H9 (cell line): ENCODE measurements around the gene NUTF2. TPM values are rescaled to one million over a fixed set of nuclear protein-coding genes. Genes with fewer than 3 reads are reported as not detected.
A peak's percentile ranks its signal among the peaks of the same experiment; 100 is the strongest.

ENCODE experiments used
- DNase-seq: peaks from one replicate; pipeline ENCODE4 v3.0.0-alpha.2; 2017
- H2AFZ ChIP-seq: one replicate; pipeline ENCODE4 v1.6.1; 2013; ENCODE audit warnings: mild to moderate bottlenecking, low read length, control low read depth, moderate library complexity
- H2AK5ac ChIP-seq: 2 replicates; pipeline ENCODE4 v1.6.1; 2013; ENCODE audit warnings: low read length, control low read depth, mixed read lengths; ENCODE audit not compliant: insufficient read length
- H2BK120ac ChIP-seq: one replicate; pipeline ENCODE4 v1.6.1; 2013; ENCODE audit warnings: low read depth, mild to moderate bottlenecking, low read length, control low read depth, inconsistent platforms; ENCODE audit not compliant: poor library complexity, severe bottlenecking
- H2BK12ac ChIP-seq: 2 replicates; pipeline ENCODE4 v1.6.1; 2013; ENCODE audit warnings: low read length, control low read depth, mixed read lengths, low read depth; ENCODE audit not compliant: insufficient read length
- H2BK15ac ChIP-seq: 2 replicates; pipeline ENCODE4 v1.6.1; 2013; ENCODE audit warnings: low read depth, low read length, control low read depth
- H2BK20ac ChIP-seq: one replicate; pipeline ENCODE4 v1.6.1; 2013; ENCODE audit warnings: low read depth, mild to moderate bottlenecking, low read length, control low read depth, inconsistent platforms; ENCODE audit not compliant: poor library complexity, severe bottlenecking
- H2BK5ac ChIP-seq: 2 replicates; pipeline ENCODE4 v1.6.1; 2013; ENCODE audit warnings: low read length, control low read depth, mixed read lengths; ENCODE audit not compliant: insufficient read length
- H3K14ac ChIP-seq: 2 replicates; pipeline ENCODE4 v1.6.1; 2013; ENCODE audit warnings: low read length, control low read depth; ENCODE audit not compliant: insufficient read depth
- H3K18ac ChIP-seq: 2 replicates; pipeline ENCODE4 v1.6.1; 2013; ENCODE audit warnings: low read depth, mild to moderate bottlenecking, mixed read lengths, low read length, control low read depth; ENCODE audit not compliant: insufficient read length
- H3K23ac ChIP-seq: 2 replicates; pipeline ENCODE4 v1.6.1; 2013; ENCODE audit warnings: low read length, control low read depth, mixed read lengths, low read depth; ENCODE audit not compliant: insufficient read length
- H3K23me2 ChIP-seq: 2 replicates; pipeline ENCODE4 v1.6.1; 2013; ENCODE audit warnings: low read depth, mild to moderate bottlenecking, mixed read lengths, low read length, control low read depth; ENCODE audit not compliant: insufficient read length, poor library complexity, severe bottlenecking
- H3K27ac ChIP-seq: 2 replicates; pipeline ENCODE4 v1.5.1; 2013; ENCODE audit warnings: low read length, control low read depth, mixed read lengths, low read depth; ENCODE audit not compliant: insufficient read length
- H3K27me3 ChIP-seq: 2 replicates; pipeline ENCODE4 v1.6.1; 2013; ENCODE audit warnings: low read length, control low read depth, inconsistent platforms; ENCODE audit not compliant: insufficient read depth
- H3K4ac ChIP-seq: 2 replicates; pipeline ENCODE4 v1.6.1; 2013; ENCODE audit warnings: low read depth, mild to moderate bottlenecking, control low read depth, inconsistent platforms, low read length, moderate library complexity
- H3K4me1 ChIP-seq: 2 replicates; pipeline ENCODE4 v1.6.1; 2013; ENCODE audit warnings: low read length, control low read depth, inconsistent platforms; ENCODE audit not compliant: insufficient read depth
- H3K4me2 ChIP-seq: 2 replicates; pipeline ENCODE4 v1.6.1; 2013; ENCODE audit warnings: low read length, control low read depth, mixed read lengths; ENCODE audit not compliant: insufficient read length, insufficient read depth
- H3K56ac ChIP-seq: 2 replicates; pipeline ENCODE4 v1.6.1; 2013; ENCODE audit warnings: low read depth, mild to moderate bottlenecking, mixed read lengths, low read length, control low read depth; ENCODE audit not compliant: insufficient read length
- H3K79me1 ChIP-seq: 2 replicates; pipeline ENCODE4 v1.6.1; 2013; ENCODE audit warnings: low read depth, mild to moderate bottlenecking, moderate library complexity, low read length, control low read depth, inconsistent platforms; ENCODE audit not compliant: insufficient read depth, poor library complexity, severe bottlenecking
- H3K79me2 ChIP-seq: 2 replicates; pipeline ENCODE4 v1.6.1; 2013; ENCODE audit warnings: low read length, control low read depth, inconsistent platforms; ENCODE audit not compliant: insufficient read depth
- H3K9ac ChIP-seq: 2 replicates; pipeline ENCODE4 v1.6.1; 2013; ENCODE audit warnings: low read length, control low read depth, mixed read lengths; ENCODE audit not compliant: insufficient read length; ENCODE audit errors: extremely low read depth
- H3K9me3 ChIP-seq: one replicate; pipeline ENCODE4 v1.6.1; 2013; ENCODE audit warnings: low read depth, low read length, inconsistent platforms; ENCODE audit not compliant: control insufficient read depth
- H3T11ph ChIP-seq: one replicate; pipeline ENCODE4 v1.6.1; 2013; ENCODE audit warnings: mild to moderate bottlenecking, low read length, control low read depth, inconsistent platforms
- H4K20me1 ChIP-seq: one replicate; pipeline ENCODE4 v1.6.1; 2013; ENCODE audit not compliant: control insufficient read depth, insufficient read length, insufficient read depth
- H4K5ac ChIP-seq: 2 replicates; pipeline ENCODE4 v1.6.1; 2013; ENCODE audit warnings: low read depth, mild to moderate bottlenecking, mixed read lengths, low read length, control low read depth; ENCODE audit not compliant: insufficient read length
- H4K8ac ChIP-seq: replicated peaks from 2 replicates; pipeline ENCODE4 v1.6.1; 2013; ENCODE audit warnings: low read length, control low read depth, mixed read lengths, low read depth; ENCODE audit not compliant: insufficient read length
- H4K91ac ChIP-seq: 2 replicates; pipeline ENCODE4 v1.6.1; 2013; ENCODE audit warnings: low read depth, mild to moderate bottlenecking, moderate library complexity, mixed read lengths, low read length, control low read depth; ENCODE audit not compliant: insufficient read length
- H3K27ac Mint-ChIP-seq, 3 experiments: 2 replicates in 2 of 3; 3 replicates in 1 of 3; pipeline ENCODE4 v1.8.0; 2020 to 2021; ENCODE audit warnings: mixed read lengths in 3 of 3, mild to moderate bottlenecking in 1 of 3, moderate library complexity in 1 of 3
- H3K27me3 Mint-ChIP-seq: 2 replicates; pipeline ENCODE4 v1.8.0; 2021; ENCODE audit warnings: low read depth, mild to moderate bottlenecking, moderate library complexity, mixed read lengths
- H3K36me3 Mint-ChIP-seq, 3 experiments: 2 replicates in 2 of 3; 3 replicates in 1 of 3; pipeline ENCODE4 v1.8.0; 2020 to 2021; ENCODE audit warnings: low read depth in 3 of 3, mixed read lengths in 3 of 3; ENCODE audit not compliant: insufficient read depth in 1 of 3
- H3K4me1 Mint-ChIP-seq, 2 experiments: 2 replicates each; pipeline ENCODE4 v1.8.0; 2020; ENCODE audit warnings: mixed read lengths in 2 of 2
- H3K4me3 Mint-ChIP-seq, 2 experiments: 2 replicates in 1 of 2; 3 replicates in 1 of 2; pipeline ENCODE4 v1.8.0; 2020 to 2021; ENCODE audit warnings: mild to moderate bottlenecking in 2 of 2, mixed read lengths in 2 of 2, moderate library complexity in 1 of 2
- H3K9me3 Mint-ChIP-seq, 2 experiments: 2 replicates in 1 of 2; 3 replicates in 1 of 2; pipeline ENCODE4 v1.8.0; 2020; ENCODE audit warnings: mild to moderate bottlenecking in 2 of 2, mixed read lengths in 2 of 2, moderate library complexity in 1 of 2
- WGBS: extraction: QIAGEN DNeasy Blood & Tissue Kit; methylation state at CpG from one replicate; pipeline ENCODE4 v1.1.7; 2013; ENCODE audit warnings: missing lambda C conversion rate, low lambda C conversion rate, mixed read lengths; ENCODE audit not compliant: insufficient read length; ENCODE audit errors: extremely low coverage; 5-methylcytosine and 5-hydroxymethylcytosine counted together
- total RNA-seq: library from RNA; stranded (reverse); gene quantifications from 2 replicates; pipeline ENCODE4 v1.2.1, GENCODE V29; 2021
- TF ChIP-seq, protein P1 (sequence below): fragments of 200-600 bp; sonication (generic); conservative IDR thresholded peaks from 3 replicates; pipeline ENCODE4 v1.8.0; 2021; ENCODE audit warnings: antibody characterized with exemption, mild to moderate bottlenecking

The NUTF2 gene
- total RNA-seq, 1 experiment from 2014 or later, result 198 TPM

DNA sequence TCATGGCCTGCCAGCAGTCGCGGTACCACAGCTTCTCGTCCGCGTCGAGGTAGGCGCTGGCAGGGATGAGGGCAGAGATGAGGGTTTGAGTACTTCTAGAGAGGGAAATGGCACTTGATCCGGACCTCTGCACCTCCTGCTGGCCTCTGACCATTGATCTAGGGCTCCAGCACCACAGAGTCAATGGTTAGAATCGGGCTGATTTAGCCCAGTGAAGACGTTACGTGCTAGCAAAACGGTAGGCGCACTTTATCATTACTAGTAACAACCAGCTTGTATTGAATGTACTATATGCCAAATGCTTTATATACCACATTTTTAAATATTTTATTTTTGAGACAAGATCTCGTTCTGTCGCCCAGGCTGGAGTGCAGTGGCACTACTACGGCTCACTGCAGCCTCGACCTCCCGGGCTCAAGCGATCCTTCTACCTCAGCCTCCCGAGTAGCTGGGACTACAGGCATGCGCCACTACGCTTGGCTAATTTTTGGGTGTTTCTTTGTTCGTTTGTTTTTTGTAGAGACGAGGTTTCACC is 39.5 kb upstream of the NUTF2 start:
- H3K18ac ChIP-seq, result peak overlapping the region; percentile 31
- no peak overlapping the region for H2BK120ac ChIP-seq
- H2BK15ac ChIP-seq, result no peak overlapping the region
- no peaks in the 10 kb centered on the region for H4K20me1 ChIP-seq
- peaks cover 3% of the 10 kb centered on the region for H3K79me1 ChIP-seq
- H2BK20ac ChIP-seq, result no peak overlapping the region
- H3K27ac ChIP-seq, result no peak overlapping the region
- H4K8ac ChIP-seq, result no peak overlapping the region
- H2BK12ac ChIP-seq, result no peak overlapping the region
- no peaks in the 10 kb centered on the region for H3K9me3 Mint-ChIP-seq
- H3K23me2 ChIP-seq, result peaks cover 7% of the 10 kb centered on the region
- H4K91ac ChIP-seq, result no peak overlapping the region
- no peaks in the 10 kb centered on the region for H3K27me3 ChIP-seq
- no peak overlapping the region for H3K56ac ChIP-seq
- H3K79me2 ChIP-seq, result peaks cover 2% of the 10 kb centered on the region; the same call in 1 of the 2 replicates
- H2AK5ac ChIP-seq, result no peak overlapping the region
- peak overlapping the region in 2 of 3 experiments; percentile 29 to 99; a peak in 2 of 7 replicates for H3K27ac Mint-ChIP-seq
- peak overlapping the region; percentile 88 for H3K4me2 ChIP-seq
- peak overlapping the region; percentile 48 for H3K9ac ChIP-seq
- no peak for DNase-seq
- peak overlapping the region; percentile 92 to 94 for H3K4me3 Mint-ChIP-seq
- TF ChIP-seq, protein P1, sequence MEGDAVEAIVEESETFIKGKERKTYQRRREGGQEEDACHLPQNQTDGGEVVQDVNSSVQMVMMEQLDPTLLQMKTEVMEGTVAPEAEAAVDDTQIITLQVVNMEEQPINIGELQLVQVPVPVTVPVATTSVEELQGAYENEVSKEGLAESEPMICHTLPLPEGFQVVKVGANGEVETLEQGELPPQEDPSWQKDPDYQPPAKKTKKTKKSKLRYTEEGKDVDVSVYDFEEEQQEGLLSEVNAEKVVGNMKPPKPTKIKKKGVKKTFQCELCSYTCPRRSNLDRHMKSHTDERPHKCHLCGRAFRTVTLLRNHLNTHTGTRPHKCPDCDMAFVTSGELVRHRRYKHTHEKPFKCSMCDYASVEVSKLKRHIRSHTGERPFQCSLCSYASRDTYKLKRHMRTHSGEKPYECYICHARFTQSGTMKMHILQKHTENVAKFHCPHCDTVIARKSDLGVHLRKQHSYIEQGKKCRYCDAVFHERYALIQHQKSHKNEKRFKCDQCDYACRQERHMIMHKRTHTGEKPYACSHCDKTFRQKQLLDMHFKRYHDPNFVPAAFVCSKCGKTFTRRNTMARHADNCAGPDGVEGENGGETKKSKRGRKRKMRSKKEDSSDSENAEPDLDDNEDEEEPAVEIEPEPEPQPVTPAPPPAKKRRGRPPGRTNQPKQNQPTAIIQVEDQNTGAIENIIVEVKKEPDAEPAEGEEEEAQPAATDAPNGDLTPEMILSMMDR, result 0 out of 3 replicates have a peak, but pooled peaks have one; percentile 19
- no peak overlapping the region for H3K14ac ChIP-seq
- no peak overlapping the region for H3T11ph ChIP-seq
- H3K27me3 Mint-ChIP-seq, result no peaks in the 10 kb centered on the region
- H3K4me1 ChIP-seq, result 0 out of 2 replicates have a peak, but pooled peaks cover 3% of the 10 kb centered on the region
- H3K23ac ChIP-seq, result no peak overlapping the region
- peaks cover 10 to 14% of the 10 kb centered on the region in 2 experiments for H3K4me1 Mint-ChIP-seq
- H3K4ac ChIP-seq, result no peak overlapping the region
- H2AFZ ChIP-seq, result no peak overlapping the region
- H4K5ac ChIP-seq, result no peak overlapping the region
- WGBS, result no CpG with 5 or more reads among the region's 24 CpGs
- no peak overlapping the region for H2BK5ac ChIP-seq
- H3K36me3 Mint-ChIP-seq, result peaks cover 11 to 27% (median 20%) of the 10 kb centered on the region in 3 experiments; a peak in 6 of 7 replicates
- H3K9me3 ChIP-seq, result no peaks in the 10 kb centered on the region
